Upper lobe of left lung (tissue), 4 donors: ENCODE results near the gene U2AF1.
"Not testable (repeated sequence)": the region's sequence is repeated elsewhere in the genome, so short reads cannot be mapped to it uniquely, and the experiment has no call there.

Experiments
- CTCF ChIP-seq, 6 experiments: fragments of 450-650 bp in 4 of 6; fragments of 200-600 bp in 2 of 6; sonication (generic) in 2 of 6; IDR thresholded peaks; one replicate each; pipeline ENCODE4 v1.5.1; 2016 to 2019; ENCODE audit warnings: antibody characterized with exemption in 6 of 6
- POLR2A ChIP-seq, 4 donors: fragments of 450-650 bp; IDR thresholded peaks; one replicate each; pipeline ENCODE4 v1.5.1; 2016 to 2017; ENCODE audit warnings: antibody characterized with exemption in 4 of 4, mild to moderate bottlenecking in 2 of 4

- not testable (repeated sequence) for TF ChIP-seq CTCF, POLR2A (IDR thresholded peaks at IDR 0.05)
Measured at GRCh38 chr21:43076023-43076637, 31.2 kb downstream of the U2AF1 start.
